Liver (tissue), 9 donors: ENCODE measurements around the gene CMTM8. TPM values are rescaled to one million over a fixed set of nuclear protein-coding genes. Genes with fewer than 3 reads are reported as not detected.

Source experiments
- DNase-seq: peaks from one replicate; pipeline ENCODE4 v3.0.0-alpha.2; 2017; ENCODE audit warnings: low spot score
- H3K27ac ChIP-seq, 2 donors: one replicate each; pipeline ENCODE4 v1.7.0; 2013; ENCODE audit warnings: inconsistent platforms in 2 of 2, low read length in 2 of 2, control low read depth in 1 of 2, low read depth in 1 of 2, mild to moderate bottlenecking in 1 of 2
- H3K27me3 ChIP-seq, 4 donors: one replicate each; pipeline versions ENCODE4 v1.6.1 to v1.7.0; 2013; ENCODE audit warnings: low read length in 3 of 4, inconsistent platforms in 1 of 4, mild to moderate bottlenecking in 1 of 4, moderate library complexity in 1 of 4; ENCODE audit not compliant: control insufficient read depth in 4 of 4, insufficient read depth in 4 of 4
- H3K36me3 ChIP-seq, 4 donors: one replicate each; pipeline versions ENCODE4 v1.6.1 to v1.7.0; 2013; ENCODE audit warnings: low read length in 3 of 4, mild to moderate bottlenecking in 3 of 4, low read depth in 1 of 4, moderate library complexity in 1 of 4; ENCODE audit not compliant: control insufficient read depth in 4 of 4, insufficient read depth in 3 of 4
- H3K4me1 ChIP-seq, 4 donors: one replicate each; pipeline versions ENCODE4 v1.6.1 to v1.7.0; 2013; ENCODE audit warnings: low read length in 3 of 4, mild to moderate bottlenecking in 3 of 4, moderate library complexity in 1 of 4; ENCODE audit not compliant: control insufficient read depth in 4 of 4, insufficient read depth in 4 of 4
- H3K4me3 ChIP-seq, 3 donors: one replicate each; pipeline versions ENCODE4 v1.6.1 to v1.7.0; 2013; ENCODE audit warnings: low read length in 3 of 3, control low read depth in 1 of 3, low read depth in 1 of 3, mild to moderate bottlenecking in 1 of 3
- H3K9ac ChIP-seq, 2 donors: one replicate each; pipeline ENCODE4 v1.7.0; 2013; ENCODE audit warnings: low read length in 2 of 2, mild to moderate bottlenecking in 2 of 2, moderate library complexity in 2 of 2, control low read depth in 1 of 2, low read depth in 1 of 2
- H3K9me3 ChIP-seq, 4 donors: one replicate each; pipeline versions ENCODE4 v1.6.1 to v1.7.0; 2013; ENCODE audit warnings: low read length in 3 of 4; ENCODE audit not compliant: control insufficient read depth in 4 of 4
- ATF3 ChIP-seq: IDR thresholded peaks from 2 replicates; pipeline ENCODE4 v1.6.1; 2016; ENCODE audit warnings: antibody characterized with exemption
- CTCF ChIP-seq: fragments of 150-350 bp; IDR thresholded peaks from 2 replicates; pipeline ENCODE4 v1.5.1; 2017; ENCODE audit warnings: improper control_type of control experiment, low read depth, low read length; ENCODE audit not compliant: missing input control
- EGR1 ChIP-seq, 2 donors: IDR thresholded peaks; 2 replicates each; pipeline ENCODE4 v1.6.1; 2016 to 2018; ENCODE audit warnings: antibody characterized with exemption in 2 of 2, low read depth in 2 of 2
- FOXA1 ChIP-seq: IDR thresholded peaks from 2 replicates; pipeline ENCODE4 v1.6.1; 2016; ENCODE audit warnings: antibody characterized with exemption
- FOXA2 ChIP-seq: IDR thresholded peaks from 2 replicates; pipeline ENCODE4 v1.6.1; 2016; ENCODE audit warnings: antibody characterized with exemption
- GABPA ChIP-seq, 2 donors: IDR thresholded peaks in 1 of 2; conservative IDR thresholded peaks in 1 of 2; 2 replicates each; pipeline ENCODE4 v1.6.1; 2016; ENCODE audit warnings: antibody characterized with exemption in 2 of 2, mild to moderate bottlenecking in 1 of 2, moderate library complexity in 1 of 2
- HNF4G ChIP-seq: IDR thresholded peaks from 2 replicates; pipeline ENCODE4 v1.6.1; 2016; ENCODE audit warnings: antibody characterized with exemption
- JUND ChIP-seq, 2 donors: IDR thresholded peaks; 2 replicates each; pipeline ENCODE4 v1.6.1; 2016; ENCODE audit warnings: antibody characterized with exemption in 2 of 2
- NR2F2 ChIP-seq: IDR thresholded peaks from 2 replicates; pipeline ENCODE4 v1.6.1; 2016; ENCODE audit warnings: antibody characterized with exemption
- RAD21 ChIP-seq, 2 donors: IDR thresholded peaks; 2 replicates each; pipeline ENCODE4 v1.6.1; 2016; ENCODE audit warnings: antibody characterized with exemption in 2 of 2, mild to moderate bottlenecking in 2 of 2
- REST ChIP-seq: IDR thresholded peaks from 2 replicates; pipeline ENCODE4 v1.6.1; 2016; ENCODE audit warnings: antibody characterized with exemption, mild to moderate bottlenecking
- TAF1 ChIP-seq: conservative IDR thresholded peaks from 2 replicates; pipeline ENCODE4 v1.6.1; 2016; ENCODE audit warnings: antibody characterized with exemption, mild to moderate bottlenecking
- YY1 ChIP-seq: IDR thresholded peaks from 2 replicates; pipeline ENCODE4 v1.6.1; 2016; ENCODE audit warnings: antibody characterized with exemption, mild to moderate bottlenecking
- ZBTB33 ChIP-seq: IDR thresholded peaks from 2 replicates; pipeline ENCODE4 v1.6.1; 2016; ENCODE audit warnings: antibody characterized with exemption
- WGBS: extraction: QIAGEN DNeasy Blood & Tissue Kit; methylation state at CpG from one replicate; pipeline ENCODE4 v1.1.7; 2013; 5-methylcytosine and 5-hydroxymethylcytosine counted together
- polyA plus RNA-seq, 2 donors: library from polyadenylated mRNA; stranded (reverse) in 1 of 2; unstranded in 1 of 2; fragments of 200-250 nt in 1 of 2; fragments of >200 nt in 1 of 2; fragmentation: Nextera tagmentation in 1 of 2; extraction: Ambion mirVana in 1 of 2; gene quantifications; one replicate each; pipeline versions ENCODE4 v1.2.1 to v1.2.3, GENCODE V29; 2013 to 2015
- total RNA-seq, 2 donors: library from RNA; depleted of rRNA; stranded (reverse); fragments of >200 nt; gene quantifications; one replicate each; pipeline ENCODE4 v1.2.3, GENCODE V29; 2014
- donor health status: healthy.
- donor health status: healthy.
- donor health status: healthy.
- donor health status: healthy.
- donor health status: healthy.

The CMTM8 gene
- total and polyA plus RNA-seq, 4 donors, result 4.3 to 44.6 (median 12.5) TPM

GRCh38 chr3:32200992-32201758, 37.3 kb upstream of the CMTM8 start:
- Histone ChIP-seq H3K36me3 (no peaks in the 10 kb centered on the region), H3K9ac (no peak overlapping the region), H3K27ac (no peak overlapping the region), H3K9me3 (no peaks in the 10 kb centered on the region), H3K4me3 (no peak overlapping the region), H3K4me1 (no peaks in the 10 kb centered on the region), H3K27me3 (no peaks in the 10 kb centered on the region)
- 83% methylated on average over 10 of the region's 10 CpGs for WGBS
- no peak for DNase-seq
- TF ChIP-seq ATF3, result no peak
- no peak for TF ChIP-seq RAD21 (IDR thresholded peaks at IDR 0.05)
- no peak for TF ChIP-seq NR2F2
- TF ChIP-seq FOXA1, result no peak
- TF ChIP-seq REST, result no peak

- no peak overlapping the region for H3K27ac ChIP-seq
- H3K9ac ChIP-seq, result no peak overlapping the region
- no peak for TF ChIP-seq FOXA2
- no peaks in the 10 kb centered on the region for H3K9me3 ChIP-seq
- no peaks in the 10 kb centered on the region for H3K27me3 ChIP-seq
- no peaks in the 10 kb centered on the region for H3K4me1 ChIP-seq
- no peak overlapping the region for H3K4me3 ChIP-seq
- no peaks in the 10 kb centered on the region for H3K36me3 ChIP-seq
- DNase-seq, result no peak
- WGBS, result 95% methylated on average over 1 of the region's 1 CpG
Measured at GRCh38 chr3:32202496-32202895, 36.0 kb upstream of the CMTM8 start.

GRCh38 chr3:32203854-32204253, 34.6 kb upstream of the CMTM8 start:
- DNase-seq, result no peak
- H3K36me3 ChIP-seq, result no peaks in the 10 kb centered on the region
- no peaks in the 10 kb centered on the region for H3K4me1 ChIP-seq
- no peaks in the 10 kb centered on the region for H3K27me3 ChIP-seq
- no peak overlapping the region for H3K9ac ChIP-seq
- no peak overlapping the region for H3K4me3 ChIP-seq
- TF ChIP-seq JUND (IDR thresholded peaks at IDR 0.05), result peak; percentile 33 to 79
- TF ChIP-seq GABPA (IDR thresholded peaks at IDR 0.05 in 1 of 2, conservative IDR thresholded peaks at IDR 0.05 in 1 of 2), result no peak
- no peaks in the 10 kb centered on the region for H3K9me3 ChIP-seq
- no peak overlapping the region for H3K27ac ChIP-seq

- Histone ChIP-seq H3K27ac (no peak overlapping the region), H3K27me3 (no peaks in the 10 kb centered on the region), H3K4me1 (no peaks in the 10 kb centered on the region), H3K9me3 (no peaks in the 10 kb centered on the region), H3K36me3 (no peaks in the 10 kb centered on the region), H3K9ac (no peak overlapping the region), H3K4me3 (no peak overlapping the region)
- TF ChIP-seq HNF4G, result no peak
- no peak for TF ChIP-seq RAD21 (IDR thresholded peaks at IDR 0.05)
- no peak for TF ChIP-seq ZBTB33
- TF ChIP-seq YY1, result no peak
- no peak for TF ChIP-seq GABPA (IDR thresholded peaks at IDR 0.05 in 1 of 2, conservative IDR thresholded peaks at IDR 0.05 in 1 of 2)
- TF ChIP-seq EGR1 (IDR thresholded peaks at IDR 0.05; ENCODE audit: low read depth in 2 of 2), result no peak
- TF ChIP-seq TAF1, result no peak
- TF ChIP-seq CTCF, result no peak
- no peak for DNase-seq
- 85% methylated on average over 4 of the region's 4 CpGs for WGBS
Measured at GRCh38 chr3:32208447-32208846, 30.0 kb upstream of the CMTM8 start.
